LNCaP clone FGC (cell line): Measurements from ENCODE around the gene RABGAP1L.
"Not testable (repeated sequence)": the region's sequence is repeated elsewhere in the genome, so short reads cannot be mapped to it uniquely, and the experiment has no call there.

Experiments
- DNase-seq: peaks from one replicate; pipeline ENCODE4 v3.0.0-alpha.2; 2011; ENCODE audit warnings: low read depth
- H3K4me3 ChIP-seq: 2 replicates; pipeline ENCODE4 v1.5.1; 2011; ENCODE audit warnings: mild to moderate bottlenecking, low read depth, low read length, control low read depth
- CTCF ChIP-seq: IDR thresholded peaks from 2 replicates; pipeline ENCODE4 v1.5.1; 2012; ENCODE audit warnings: mild to moderate bottlenecking; ENCODE audit not compliant: control insufficient read depth, insufficient read depth; ENCODE audit errors: extremely low read depth

RABGAP1L gene

DNA sequence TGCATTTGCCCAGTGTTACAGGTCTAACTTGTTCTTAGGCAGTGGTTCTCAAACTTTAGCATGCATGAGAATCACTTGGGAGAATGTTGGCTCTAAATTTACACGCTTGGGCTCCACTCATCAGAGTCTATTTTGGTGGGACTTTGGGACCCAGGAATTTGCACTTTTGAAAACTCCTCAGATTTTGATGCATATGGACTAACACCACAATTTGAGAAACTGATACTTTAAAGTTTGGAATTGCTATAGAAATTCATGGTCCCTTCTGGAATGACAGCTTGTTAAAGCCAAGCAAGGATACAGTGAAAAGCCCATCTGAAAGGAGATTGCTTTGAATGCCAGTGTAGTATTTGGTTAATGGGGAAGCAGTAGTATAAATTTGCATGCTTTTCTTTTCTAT lies 320.0 kb downstream of the RABGAP1L start:
- no peak for DNase-seq

DNA sequence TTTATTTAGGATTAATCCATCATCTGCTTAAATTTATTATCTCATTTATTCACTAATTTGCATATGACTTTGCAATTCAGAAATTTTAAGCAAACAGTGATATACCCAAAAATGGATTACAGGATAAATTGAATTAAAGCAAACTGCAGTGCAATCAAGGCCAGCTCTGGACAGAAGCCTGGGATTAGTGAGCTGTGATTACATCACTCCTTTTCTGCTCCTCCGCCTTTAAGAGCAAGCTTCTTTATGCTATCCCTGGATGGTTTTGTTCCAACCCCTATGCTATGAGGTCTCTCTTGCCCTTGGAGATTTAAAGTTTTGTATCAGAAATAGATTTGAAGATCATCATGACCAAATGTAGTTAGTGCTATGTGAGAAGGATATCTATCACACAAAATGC lies 321.0 kb downstream of the RABGAP1L start:
- H3K4me3 ChIP-seq, result no peak overlapping the region
- TF ChIP-seq CTCF, result no peak
- no peak for DNase-seq

More for the DNA sequence above, 320.0 kb downstream of the RABGAP1L start:
- no peak overlapping the region for H3K4me3 ChIP-seq
- TF ChIP-seq CTCF, result no peak

DNA sequence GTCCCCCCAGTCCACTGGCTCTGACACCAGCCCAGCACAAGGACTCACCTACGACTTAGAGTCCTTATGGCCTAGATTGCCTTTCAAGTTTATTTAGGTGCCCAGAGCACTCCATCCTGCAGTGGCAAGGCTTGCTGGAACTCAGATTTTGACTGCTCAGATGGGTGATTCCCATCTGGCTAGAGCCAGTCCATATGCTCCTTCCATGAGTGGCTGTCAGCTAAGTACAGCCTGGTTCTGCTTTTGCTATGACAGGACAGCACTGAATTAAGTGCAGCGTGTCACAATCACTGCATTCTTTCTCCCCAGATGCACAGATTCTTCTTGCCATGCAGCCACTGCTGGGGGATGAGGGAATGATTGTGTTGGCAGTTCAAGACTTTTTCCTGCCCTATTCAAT lies 332.3 kb downstream of the RABGAP1L start:
- no peak overlapping the region for H3K4me3 ChIP-seq
- TF ChIP-seq CTCF, result no peak
- DNase-seq, result no peak

DNA sequence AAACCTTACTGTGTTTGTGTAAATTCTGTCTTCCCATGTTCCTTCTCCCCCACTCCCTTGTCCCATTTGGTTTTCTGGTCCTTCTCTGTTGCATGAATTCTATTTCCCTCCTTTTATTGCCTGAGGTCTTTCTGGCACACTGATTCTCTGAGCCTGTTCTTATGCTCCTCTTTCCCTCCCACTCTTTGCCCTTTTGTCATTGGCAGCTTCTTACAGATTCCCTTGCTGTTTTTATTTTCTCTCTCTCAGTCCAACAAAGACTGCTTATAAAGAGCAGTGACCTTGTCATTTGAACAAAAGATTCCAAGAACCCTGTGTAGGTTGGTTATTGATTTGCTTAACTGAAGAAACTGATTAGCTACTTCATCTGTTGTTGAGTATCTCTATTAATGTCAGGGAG lies 338.2 kb downstream of the RABGAP1L start:
- TF ChIP-seq CTCF, result no peak
- no peak for DNase-seq
- no peak overlapping the region for H3K4me3 ChIP-seq

DNA sequence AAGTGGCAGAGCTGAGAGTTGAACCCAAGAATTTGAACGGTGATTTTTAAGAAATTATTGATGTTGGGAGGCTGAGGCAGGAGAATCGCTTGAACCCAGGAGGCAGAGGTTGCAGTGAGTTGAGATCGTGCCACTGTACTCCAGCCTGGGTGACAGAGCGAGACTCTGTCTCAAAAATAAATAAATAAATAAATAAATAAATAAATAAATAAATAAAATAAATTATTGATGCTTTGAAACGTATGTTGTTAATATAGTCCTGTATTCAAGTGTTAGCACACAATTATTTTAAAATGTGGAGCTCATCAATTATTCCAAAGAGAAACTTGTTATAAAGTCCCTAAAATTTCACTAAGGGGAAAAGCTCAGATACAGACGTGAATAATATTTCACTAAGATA lies 357.4 kb downstream of the RABGAP1L start:
- not testable (repeated sequence) for H3K4me3 ChIP-seq, DNase-seq

DNA sequence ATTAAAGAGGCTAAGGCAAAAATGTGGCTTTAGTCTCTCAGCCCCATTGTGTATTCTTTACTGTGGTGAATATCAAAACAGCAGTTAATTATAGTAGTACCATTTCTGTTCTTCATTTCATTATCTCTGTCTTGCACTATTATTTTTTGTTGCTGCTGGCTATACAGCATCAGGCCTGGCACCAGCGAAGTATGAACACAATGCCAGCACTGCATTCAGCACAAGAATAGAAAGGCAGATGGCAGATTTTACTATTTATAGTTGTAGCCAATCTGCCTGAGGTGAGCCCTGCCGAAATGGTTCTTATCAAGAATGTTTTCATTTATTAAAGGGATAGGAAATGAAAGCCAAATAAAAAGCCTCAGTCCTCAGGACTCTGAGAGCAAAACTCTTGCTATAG lies 360.5 kb downstream of the RABGAP1L start:
- TF ChIP-seq CTCF, result no peak
- no peak for DNase-seq
- H3K4me3 ChIP-seq, result no peak overlapping the region

DNA sequence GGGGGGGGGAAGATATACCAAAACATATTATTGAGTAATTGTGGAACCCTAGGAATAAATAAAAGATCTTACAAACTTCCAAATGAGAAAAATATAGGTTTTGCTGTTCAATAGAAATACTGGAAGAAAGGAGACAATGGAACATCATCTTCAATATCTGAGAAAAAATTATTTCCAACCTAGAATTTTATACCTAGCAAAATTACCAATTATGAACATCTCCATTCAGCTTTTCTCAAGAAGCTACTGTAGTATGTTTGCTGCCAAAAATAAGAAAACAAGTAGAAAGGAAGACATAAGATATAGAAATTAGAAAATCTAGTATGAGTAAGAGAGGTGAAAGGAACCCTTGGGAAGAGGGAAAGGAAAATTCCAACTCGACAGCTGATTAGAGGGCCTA lies 372.4 kb downstream of the RABGAP1L start:
- TF ChIP-seq CTCF, result no peak
- no peak for DNase-seq

DNA sequence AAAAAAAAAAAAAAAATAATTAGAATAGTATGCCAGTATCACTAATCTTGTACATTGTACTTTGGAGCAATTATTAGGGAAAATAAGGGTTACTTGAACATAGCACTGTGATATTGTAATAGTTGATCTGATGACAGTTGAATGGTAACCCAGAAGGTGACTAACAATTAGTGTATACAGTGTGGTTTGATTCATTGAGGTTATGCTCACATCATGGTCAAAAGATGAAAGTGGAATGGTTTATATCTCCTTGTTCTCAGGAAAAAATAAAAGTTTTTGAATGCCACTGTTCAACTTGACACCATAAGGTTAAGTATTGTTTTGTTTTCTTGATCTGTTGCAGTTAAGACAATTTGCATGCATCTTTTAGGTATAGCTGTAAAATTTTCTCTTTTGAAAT lies 375.5 kb downstream of the RABGAP1L start:
- no peak overlapping the region for H3K4me3 ChIP-seq
- no peak for TF ChIP-seq CTCF
- DNase-seq, result no peak

More for the DNA sequence above, 372.4 kb downstream of the RABGAP1L start:
- no peak overlapping the region for H3K4me3 ChIP-seq
